ENCODE measurements around the gene SECISBP2L.

GRCh38 chr15:49064281-49064653, 18.0 kb upstream of the SECISBP2L start:
- no peak for TF ChIP-seq ELF4 (IDR thresholded peaks at IDR 0.05)
- no peak for TF ChIP-seq FOXM1 (IDR thresholded peaks at IDR 0.05; ENCODE audit: borderline replicate concordance)
- TF ChIP-seq L3MBTL2 (conservative IDR thresholded peaks at IDR 0.05), result no peak
- no peak for TF ChIP-seq HDGF (IDR thresholded peaks at IDR 0.05; ENCODE audit: borderline replicate concordance)
- no peak for TF ChIP-seq ZNF384 (IDR thresholded peaks at IDR 0.05)
- no peak for TF ChIP-seq FOXK2 (IDR thresholded peaks at IDR 0.05)

Measured in HEK293T (cell line).